ENCODE results near the gene UNC5C.
A peak's percentile ranks its signal among the peaks of the same experiment; 100 is the strongest.

The UNC5C gene

DNA sequence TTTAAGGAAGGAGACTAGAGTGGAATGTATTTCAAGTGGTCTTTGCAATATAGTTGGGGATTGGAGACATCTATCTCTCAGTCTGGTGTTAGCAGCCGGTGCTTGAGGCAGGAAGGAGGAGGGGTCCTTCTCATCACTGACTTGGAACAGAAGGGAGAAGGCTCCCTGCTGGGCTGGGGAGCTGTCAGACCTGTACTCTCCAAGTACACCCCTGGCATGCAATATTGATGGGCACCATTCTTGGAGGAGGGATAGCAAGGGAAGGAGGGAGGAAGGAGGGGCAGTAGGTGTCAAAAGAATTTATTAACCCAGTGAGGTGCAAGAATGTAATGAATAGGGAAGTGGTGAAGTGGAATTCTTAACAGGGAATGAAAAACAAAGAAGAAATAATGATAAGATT, 338.8 kb downstream of the UNC5C start:
- ATAC-seq (ENCODE audit: low read depth) = no peak
- H3K4me3 ChIP-seq (ENCODE audit: severe bottlenecking) = no peak overlapping the region
- DNase-seq (ENCODE audit: low spot score) = no peak
- no peak overlapping the region for H3K27ac ChIP-seq (ENCODE audit: poor library complexity, severe bottlenecking)
- H3K27me3 ChIP-seq (ENCODE audit: insufficient read depth, poor library complexity, severe bottlenecking) = no peaks in the 10 kb centered on the region
- H3K36me3 ChIP-seq (ENCODE audit: low read depth) = no peaks in the 10 kb centered on the region
- H3K4me1 ChIP-seq (ENCODE audit: insufficient read depth, poor library complexity, severe bottlenecking) = no peaks in the 10 kb centered on the region
- TF ChIP-seq, protein P1, sequence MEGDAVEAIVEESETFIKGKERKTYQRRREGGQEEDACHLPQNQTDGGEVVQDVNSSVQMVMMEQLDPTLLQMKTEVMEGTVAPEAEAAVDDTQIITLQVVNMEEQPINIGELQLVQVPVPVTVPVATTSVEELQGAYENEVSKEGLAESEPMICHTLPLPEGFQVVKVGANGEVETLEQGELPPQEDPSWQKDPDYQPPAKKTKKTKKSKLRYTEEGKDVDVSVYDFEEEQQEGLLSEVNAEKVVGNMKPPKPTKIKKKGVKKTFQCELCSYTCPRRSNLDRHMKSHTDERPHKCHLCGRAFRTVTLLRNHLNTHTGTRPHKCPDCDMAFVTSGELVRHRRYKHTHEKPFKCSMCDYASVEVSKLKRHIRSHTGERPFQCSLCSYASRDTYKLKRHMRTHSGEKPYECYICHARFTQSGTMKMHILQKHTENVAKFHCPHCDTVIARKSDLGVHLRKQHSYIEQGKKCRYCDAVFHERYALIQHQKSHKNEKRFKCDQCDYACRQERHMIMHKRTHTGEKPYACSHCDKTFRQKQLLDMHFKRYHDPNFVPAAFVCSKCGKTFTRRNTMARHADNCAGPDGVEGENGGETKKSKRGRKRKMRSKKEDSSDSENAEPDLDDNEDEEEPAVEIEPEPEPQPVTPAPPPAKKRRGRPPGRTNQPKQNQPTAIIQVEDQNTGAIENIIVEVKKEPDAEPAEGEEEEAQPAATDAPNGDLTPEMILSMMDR (IDR thresholded peaks at IDR 0.05; ENCODE audit: poor library complexity, severe bottlenecking) = no peak
- H3K9me3 ChIP-seq (ENCODE audit: severe bottlenecking) = no peaks in the 10 kb centered on the region

DNA sequence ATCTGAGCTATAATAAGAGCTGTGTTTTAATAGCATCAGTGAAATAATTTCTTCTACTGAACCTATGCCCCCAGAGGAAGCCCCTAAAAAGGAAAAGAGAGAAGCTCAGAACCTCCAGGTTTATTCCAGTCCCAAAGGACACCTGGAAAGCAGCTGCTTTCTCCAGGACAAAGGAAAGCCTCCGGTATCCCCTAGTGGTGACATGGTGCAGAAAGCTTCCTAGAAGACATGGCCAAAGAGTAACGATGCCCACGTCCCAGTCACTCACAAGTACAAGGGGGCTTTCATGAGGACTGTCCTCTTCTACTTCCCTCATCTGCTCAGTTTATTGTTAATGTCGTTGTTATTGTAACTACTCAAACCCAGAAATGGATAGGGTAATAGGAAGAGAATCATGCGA, 343.9 kb downstream of the UNC5C start:
- no peak overlapping the region for H3K27ac ChIP-seq (ENCODE audit: poor library complexity, severe bottlenecking)
- TF ChIP-seq, protein P1 (IDR thresholded peaks at IDR 0.05; ENCODE audit: poor library complexity, severe bottlenecking) = peak; percentile 42
- H3K9me3 ChIP-seq (ENCODE audit: severe bottlenecking) = no peaks in the 10 kb centered on the region
- DNase-seq (ENCODE audit: low spot score) = no peak
- H3K4me3 ChIP-seq (ENCODE audit: severe bottlenecking) = no peak overlapping the region
- no peaks in the 10 kb centered on the region for H3K4me1 ChIP-seq (ENCODE audit: insufficient read depth, poor library complexity, severe bottlenecking)
- H3K36me3 ChIP-seq (ENCODE audit: low read depth) = no peaks in the 10 kb centered on the region
- no peak; the same call in 2 of the 3 replicates for ATAC-seq (ENCODE audit: low read depth)
- H3K27me3 ChIP-seq (ENCODE audit: insufficient read depth, poor library complexity, severe bottlenecking) = no peaks in the 10 kb centered on the region

DNA sequence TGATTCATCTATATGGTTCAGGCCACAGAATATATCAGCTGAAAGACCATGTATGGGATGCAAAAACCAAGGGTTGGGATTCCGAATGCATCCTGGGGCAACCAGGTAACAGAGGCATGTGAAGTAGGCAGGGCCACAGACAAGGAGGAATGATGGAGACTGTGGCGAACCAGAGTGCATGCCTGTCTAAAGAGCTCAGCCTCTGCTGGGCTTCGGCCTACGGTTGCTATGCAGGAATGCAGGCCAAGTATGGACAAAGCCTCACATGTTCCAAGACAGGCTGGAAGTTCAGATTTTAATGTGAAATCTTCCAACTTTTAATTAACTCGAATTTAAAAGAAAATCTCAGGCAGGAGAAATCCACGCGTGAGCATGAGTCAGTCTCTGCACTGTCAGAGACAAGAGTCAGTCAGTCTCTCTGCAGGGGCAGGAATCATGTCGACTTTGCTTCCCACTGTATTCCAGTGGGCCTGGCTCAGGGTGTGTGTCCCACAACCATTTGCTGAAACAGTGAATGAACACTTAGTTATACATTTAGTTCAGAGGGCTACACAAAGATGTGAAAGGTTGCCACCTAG, 344.4 kb downstream of the UNC5C start:
- TF ChIP-seq, protein P1 (IDR thresholded peaks at IDR 0.05; ENCODE audit: poor library complexity, severe bottlenecking) = no peak
- DNase-seq (ENCODE audit: low spot score) = no peak
- Histone ChIP-seq H3K4me3 (ENCODE audit: severe bottlenecking) (no peak overlapping the region), H3K27ac (ENCODE audit: poor library complexity, severe bottlenecking) (no peak overlapping the region), H3K4me1 (ENCODE audit: insufficient read depth, poor library complexity, severe bottlenecking) (no peaks in the 10 kb centered on the region), H3K9me3 (ENCODE audit: severe bottlenecking) (no peaks in the 10 kb centered on the region), H3K27me3 (ENCODE audit: insufficient read depth, poor library complexity, severe bottlenecking) (no peaks in the 10 kb centered on the region), H3K36me3 (ENCODE audit: low read depth) (no peaks in the 10 kb centered on the region)
- ATAC-seq (ENCODE audit: low read depth) = no peak

DNA sequence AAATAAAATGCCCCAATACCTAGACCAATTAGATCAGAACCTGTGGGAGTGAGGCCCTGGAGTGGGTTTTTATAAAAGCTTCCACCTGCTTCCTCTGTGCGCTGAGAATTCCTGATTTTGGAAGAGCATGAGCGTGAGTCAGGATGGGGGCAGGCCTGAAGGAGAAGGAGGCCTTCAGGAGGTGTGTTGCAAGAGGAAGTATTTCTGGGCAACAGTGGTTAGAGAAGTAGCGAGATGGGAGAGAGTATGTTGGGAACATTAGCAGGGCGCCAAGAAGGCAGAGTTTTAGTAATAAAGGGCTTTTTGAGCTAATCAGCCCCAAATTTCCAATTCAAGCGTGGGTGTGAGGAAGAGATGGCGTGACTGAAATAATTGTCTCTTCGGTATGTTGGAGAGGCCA, 349.8 kb downstream of the UNC5C start:
- Histone ChIP-seq H3K27me3 (ENCODE audit: insufficient read depth, poor library complexity, severe bottlenecking) (no peaks in the 10 kb centered on the region), H3K4me1 (ENCODE audit: insufficient read depth, poor library complexity, severe bottlenecking) (no peaks in the 10 kb centered on the region), H3K36me3 (ENCODE audit: low read depth) (no peaks in the 10 kb centered on the region), H3K4me3 (ENCODE audit: severe bottlenecking) (no peak overlapping the region), H3K9me3 (ENCODE audit: severe bottlenecking) (no peaks in the 10 kb centered on the region), H3K27ac (ENCODE audit: poor library complexity, severe bottlenecking) (no peak overlapping the region)
- DNase-seq (ENCODE audit: low spot score) (no peak), ATAC-seq (ENCODE audit: low read depth) (no peak)
- TF ChIP-seq, protein P1 (IDR thresholded peaks at IDR 0.05; ENCODE audit: poor library complexity, severe bottlenecking) = no peak

DNA sequence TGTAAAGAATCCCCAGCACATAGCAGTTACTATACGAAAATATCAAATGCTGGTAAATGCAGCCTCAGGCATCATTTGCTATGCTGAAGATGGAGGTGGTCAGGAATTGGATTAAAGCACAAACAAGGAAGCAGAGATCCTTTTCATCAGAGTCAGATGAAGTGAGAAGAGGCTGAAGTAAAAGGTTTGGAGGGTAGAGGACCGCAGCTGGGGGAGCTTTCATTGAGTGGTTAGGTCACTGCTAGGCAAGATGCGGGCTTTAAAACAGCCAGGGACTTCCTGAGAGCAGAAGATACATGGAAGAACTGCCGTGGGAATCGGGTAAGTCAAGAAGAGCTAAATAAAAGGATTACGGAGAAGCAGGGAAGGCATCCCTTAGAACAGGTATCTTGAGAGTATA, 351.4 kb downstream of the UNC5C start:
- ATAC-seq (ENCODE audit: low read depth) (no peak), DNase-seq (ENCODE audit: low spot score) (no peak)
- H3K36me3 ChIP-seq (ENCODE audit: low read depth) = no peaks in the 10 kb centered on the region
- no peak overlapping the region for H3K27ac ChIP-seq (ENCODE audit: poor library complexity, severe bottlenecking)
- H3K9me3 ChIP-seq (ENCODE audit: severe bottlenecking) = no peaks in the 10 kb centered on the region
- TF ChIP-seq, protein P1 (IDR thresholded peaks at IDR 0.05; ENCODE audit: poor library complexity, severe bottlenecking) = no peak
- H3K4me1 ChIP-seq (ENCODE audit: insufficient read depth, poor library complexity, severe bottlenecking) = no peaks in the 10 kb centered on the region
- no peak overlapping the region for H3K4me3 ChIP-seq (ENCODE audit: severe bottlenecking)
- H3K27me3 ChIP-seq (ENCODE audit: insufficient read depth, poor library complexity, severe bottlenecking) = no peaks in the 10 kb centered on the region
